ENCODE measurements around the gene FOXO3.

DNA sequence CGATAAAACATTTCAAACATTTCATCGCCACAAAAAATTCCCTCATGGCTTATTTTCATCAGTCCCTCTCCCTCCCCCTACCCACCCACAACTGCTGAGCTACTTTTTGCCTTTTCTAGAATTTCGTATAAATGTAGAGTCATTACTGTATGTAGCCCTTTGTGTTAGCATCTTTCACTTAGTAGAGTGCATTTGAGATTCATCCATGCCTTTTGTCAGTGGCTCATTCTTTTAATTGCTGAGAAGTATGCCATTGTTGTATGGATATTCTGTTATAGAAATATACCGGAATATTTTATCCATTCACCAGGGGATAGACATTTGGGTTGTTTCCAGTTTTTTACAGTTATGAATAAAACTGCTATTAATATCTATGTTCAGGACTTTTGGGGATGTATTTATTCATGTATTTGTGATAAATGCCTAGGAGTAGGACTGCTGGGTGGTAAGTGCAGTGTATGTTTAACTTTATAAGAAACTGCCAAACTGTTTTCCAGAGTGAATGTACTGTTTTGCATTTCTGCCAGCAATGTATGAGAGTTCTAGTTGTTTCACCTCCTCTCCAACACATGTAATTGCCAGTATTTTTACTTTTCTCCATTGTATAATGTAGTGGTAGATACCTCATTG is 50.4 kb downstream of the FOXO3 start:
- TF ChIP-seq, protein P1, sequence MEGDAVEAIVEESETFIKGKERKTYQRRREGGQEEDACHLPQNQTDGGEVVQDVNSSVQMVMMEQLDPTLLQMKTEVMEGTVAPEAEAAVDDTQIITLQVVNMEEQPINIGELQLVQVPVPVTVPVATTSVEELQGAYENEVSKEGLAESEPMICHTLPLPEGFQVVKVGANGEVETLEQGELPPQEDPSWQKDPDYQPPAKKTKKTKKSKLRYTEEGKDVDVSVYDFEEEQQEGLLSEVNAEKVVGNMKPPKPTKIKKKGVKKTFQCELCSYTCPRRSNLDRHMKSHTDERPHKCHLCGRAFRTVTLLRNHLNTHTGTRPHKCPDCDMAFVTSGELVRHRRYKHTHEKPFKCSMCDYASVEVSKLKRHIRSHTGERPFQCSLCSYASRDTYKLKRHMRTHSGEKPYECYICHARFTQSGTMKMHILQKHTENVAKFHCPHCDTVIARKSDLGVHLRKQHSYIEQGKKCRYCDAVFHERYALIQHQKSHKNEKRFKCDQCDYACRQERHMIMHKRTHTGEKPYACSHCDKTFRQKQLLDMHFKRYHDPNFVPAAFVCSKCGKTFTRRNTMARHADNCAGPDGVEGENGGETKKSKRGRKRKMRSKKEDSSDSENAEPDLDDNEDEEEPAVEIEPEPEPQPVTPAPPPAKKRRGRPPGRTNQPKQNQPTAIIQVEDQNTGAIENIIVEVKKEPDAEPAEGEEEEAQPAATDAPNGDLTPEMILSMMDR (IDR thresholded peaks at IDR 0.05), result no peak
- TF ChIP-seq POLR2A (IDR thresholded peaks at IDR 0.05), result no peak
